NCI-H128 (cell line): ENCODE data around the gene ACLY.
"Not testable (repeated sequence)": the region's sequence is repeated elsewhere in the genome, so short reads cannot be mapped to it uniquely, and the experiment has no call there.

Experiments
- DNase-seq: peaks from one replicate; lab custom pipeline; 2025; ENCODE audit not compliant: unreplicated experiment; lab: John Stamatoyannopoulos, UW

The ACLY gene

GRCh38 chr17:41939693-41940090, 20.9 kb upstream of the ACLY start:
- no peak for DNase-seq

GRCh38 chr17:41939044-41939692, 20.4 kb upstream of the ACLY start:
- no peak for DNase-seq

- no peak for DNase-seq
These were observed 19.5 kb upstream of the ACLY start for GRCh38 chr17:41937970-41938954.

GRCh38 chr17:41935641-41936040, 16.9 kb upstream of the ACLY start:
- no peak for DNase-seq

- no peak for DNase-seq
These were observed 14.2 kb upstream of the ACLY start for GRCh38 chr17:41932816-41933389.

GRCh38 chr17:41931715-41932114, 13.0 kb upstream of the ACLY start:
- DNase-seq = not testable (repeated sequence)

- DNase-seq = not testable (repeated sequence)
These were observed 12.0 kb upstream of the ACLY start for GRCh38 chr17:41930833-41931156.

GRCh38 chr17:41930009-41930832, 11.5 kb upstream of the ACLY start, which contains the start of gene ODAD4:
ODAD4 (plus strand) TSS chr17:41930617; CDS start chr17:41930724, 107 bp downstream.
- peak; percentile 69 for DNase-seq

- no peak for DNase-seq
These were observed 10.0 kb upstream of the ACLY start for GRCh38 chr17:41928693-41929251.

GRCh38 chr17:41925991-41926590, 7.3 kb upstream of the ACLY start:
- DNase-seq = no peak

GRCh38 chr17:41920580-41920955, 1.8 kb upstream of the ACLY start:
- DNase-seq = no peak

- no peak for DNase-seq
These were observed 1.3 kb upstream of the ACLY start for GRCh38 chr17:41919840-41920579.

GRCh38 chr17:41919165-41919817, 540 bp upstream of the ACLY start:
- DNase-seq = no peak

GRCh38 chr17:41917679-41918313, 955 bp downstream of the ACLY start:
- no peak for DNase-seq

GRCh38 chr17:41917192-41917591, 1.6 kb downstream of the ACLY start:
- DNase-seq = no peak

- no peak for DNase-seq
These were observed 3.2 kb downstream of the ACLY start for GRCh38 chr17:41915566-41915965.

- no peak for DNase-seq
These were observed 3.7 kb downstream of the ACLY start for GRCh38 chr17:41915020-41915419.

- no peak for DNase-seq
These were observed 4.4 kb downstream of the ACLY start for GRCh38 chr17:41914358-41914766.

- no peak for DNase-seq
These were observed 5.0 kb downstream of the ACLY start for GRCh38 chr17:41913798-41914197.
